NCI-H510A treated with DMSO at 0.1 percent for 48 hours (cell line): ENCODE measurements around the gene CERS6.
A peak's percentile ranks its signal among the peaks of the same experiment; 100 is the strongest.

Experiments
- DNase-seq: peaks from one replicate; lab custom pipeline; 2025; lab: John Stamatoyannopoulos, UW

The CERS6 gene

DNA sequence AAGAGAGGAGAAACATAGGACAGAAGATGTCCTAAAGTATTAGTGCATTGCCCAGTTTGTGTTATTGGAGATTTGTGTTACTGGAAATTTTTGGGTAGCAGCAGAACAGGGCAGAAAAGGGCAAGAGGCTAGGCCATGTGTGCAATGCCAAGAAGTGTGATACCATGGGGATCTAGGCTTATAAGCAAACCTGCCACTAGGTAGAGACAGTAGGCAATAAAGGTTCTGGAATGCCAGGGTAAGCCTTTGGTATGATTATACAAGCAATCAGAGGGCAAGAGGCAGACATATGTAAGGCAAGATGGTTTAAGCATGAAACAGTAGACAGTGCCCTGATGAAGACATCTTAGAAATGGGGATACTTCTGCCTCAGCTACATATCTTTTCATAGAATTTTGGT, 12.3 kb upstream of the CERS6 start:
- DNase-seq: no peak

DNA sequence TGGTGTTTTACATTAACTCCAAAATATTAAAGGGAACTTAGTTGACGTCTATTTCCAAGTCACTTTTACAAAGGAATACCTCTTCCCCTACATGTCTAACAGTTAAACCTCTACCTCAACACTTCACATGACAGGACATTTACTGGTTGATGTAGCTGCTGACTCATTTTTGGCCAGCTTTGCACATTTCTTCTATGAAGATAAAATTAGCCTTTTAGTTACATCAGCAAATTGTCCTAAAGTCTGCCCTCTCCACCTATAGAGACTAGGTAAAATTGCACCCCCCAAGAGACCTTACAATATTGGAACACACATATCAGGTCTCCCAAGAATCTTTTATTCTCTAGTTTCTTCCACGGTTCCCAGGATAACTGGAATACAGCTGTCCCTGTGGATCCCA, 10.1 kb upstream of the CERS6 start:
- DNase-seq: no peak

DNA sequence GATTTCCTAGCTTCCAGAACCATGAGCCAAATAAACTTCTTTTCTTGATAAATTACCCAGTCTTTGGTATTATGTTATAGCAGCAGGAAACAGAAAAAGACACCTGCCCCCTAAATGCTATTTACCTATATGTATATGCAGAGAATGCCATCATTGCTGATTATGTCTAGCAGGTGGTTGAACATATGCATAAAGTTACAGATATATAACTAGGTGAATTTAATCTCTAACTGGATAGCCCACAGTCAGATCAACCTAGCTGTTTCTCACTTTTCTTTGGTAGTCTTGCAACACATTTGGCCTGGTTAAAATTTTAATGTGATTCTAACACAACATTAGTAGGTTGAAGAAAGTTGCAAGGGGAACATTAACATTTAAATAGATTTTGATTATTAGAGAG, 7.1 kb upstream of the CERS6 start:
- DNase-seq: no peak

DNA sequence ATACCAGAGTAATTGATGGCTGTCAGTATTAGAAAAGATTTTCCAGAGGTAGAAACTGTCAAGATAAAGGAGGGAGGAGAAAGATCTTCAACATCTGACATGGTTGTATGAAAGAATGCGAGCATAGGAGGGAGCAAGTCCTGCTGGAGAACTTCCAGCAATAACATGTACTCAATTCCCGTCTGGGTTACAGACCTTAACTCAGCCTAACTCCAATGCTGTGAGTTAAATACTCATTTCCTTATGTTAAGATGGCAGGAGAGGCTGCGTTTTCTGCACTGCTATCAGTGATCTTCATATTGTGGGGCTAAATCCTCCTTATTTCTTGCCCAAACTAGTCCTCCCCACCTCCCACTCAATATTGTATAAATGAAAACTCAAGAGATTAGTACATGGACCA, 6.7 kb upstream of the CERS6 start:
- no peak for DNase-seq

DNA sequence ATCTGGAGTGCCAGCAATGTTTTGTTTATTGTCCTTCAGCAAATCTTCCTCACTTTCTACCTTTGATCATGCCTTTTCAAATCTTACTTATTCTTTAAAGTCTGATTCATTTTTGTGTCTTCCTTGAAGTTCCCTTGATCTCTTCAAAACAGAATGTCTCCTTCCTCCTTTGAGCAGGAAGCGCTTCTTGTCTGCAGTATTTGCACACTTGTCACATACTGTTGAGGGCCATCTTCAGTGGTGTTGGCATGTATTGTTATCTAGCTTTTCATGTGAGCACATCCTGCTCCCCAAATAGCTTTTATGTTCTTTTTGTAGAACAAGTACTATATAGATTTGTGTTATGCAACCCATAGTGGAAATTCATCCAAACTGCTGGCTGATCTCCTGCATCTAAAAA, 5.9 kb upstream of the CERS6 start:
- DNase-seq: no peak

DNA sequence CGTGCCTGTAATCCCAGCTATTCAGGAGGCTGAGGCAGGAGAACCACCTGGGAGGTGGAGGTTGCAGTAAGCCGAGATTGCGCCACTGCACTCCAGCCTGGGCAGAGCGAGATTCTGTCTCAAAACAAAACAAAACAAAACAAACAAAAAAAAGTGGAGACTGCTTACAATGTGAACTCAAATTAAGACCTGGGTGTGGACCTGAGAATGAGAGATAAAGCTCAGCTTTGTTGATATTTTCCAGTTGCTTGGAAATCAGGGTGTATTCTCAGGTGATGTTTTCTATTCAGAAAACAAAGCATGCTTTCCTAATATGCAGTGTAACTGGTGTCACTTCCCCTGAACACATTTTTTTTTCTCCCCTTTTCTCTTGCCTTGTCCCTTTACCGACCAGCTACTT, 5.3 kb upstream of the CERS6 start:
- DNase-seq: no peak

DNA sequence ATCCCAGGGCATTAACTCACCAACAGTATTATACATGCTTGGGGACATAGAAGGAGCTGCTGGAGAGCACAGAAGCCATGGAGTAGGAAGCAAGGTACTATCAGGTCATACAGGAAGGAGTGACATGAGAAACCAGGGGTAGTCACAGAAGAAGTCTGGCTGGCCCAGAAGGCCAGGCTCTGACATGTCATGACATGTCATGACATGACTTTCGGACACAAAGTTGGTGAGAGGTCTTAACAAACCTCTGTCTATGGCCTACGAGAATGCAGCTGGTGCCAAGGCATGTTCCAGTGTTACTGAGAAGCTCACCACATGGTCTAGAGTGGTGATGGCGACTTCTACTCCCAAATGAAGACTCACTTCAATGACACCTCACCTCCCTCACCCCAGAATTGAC, 3.3 kb upstream of the CERS6 start:
- DNase-seq: no peak

DNA sequence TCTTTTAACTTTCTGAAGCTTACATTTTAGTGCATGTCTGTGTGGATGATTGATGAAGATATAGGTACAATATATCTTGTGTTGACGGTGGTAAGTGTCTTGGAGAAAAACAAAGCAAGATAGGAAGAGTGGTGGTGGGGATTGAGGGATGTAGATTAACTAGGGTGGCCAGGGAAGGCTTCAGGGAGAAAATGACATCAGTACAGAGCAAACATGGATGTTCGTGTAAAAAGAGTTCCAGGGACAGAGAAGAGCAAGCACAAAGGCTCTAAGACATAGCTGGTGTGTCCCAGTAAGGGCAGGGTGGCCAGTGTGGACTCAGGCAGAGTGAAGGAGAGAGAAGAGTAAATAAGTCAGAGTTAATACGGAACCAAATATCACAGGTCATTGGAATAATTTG, 2.7 kb upstream of the CERS6 start:
- DNase-seq: no peak

DNA sequence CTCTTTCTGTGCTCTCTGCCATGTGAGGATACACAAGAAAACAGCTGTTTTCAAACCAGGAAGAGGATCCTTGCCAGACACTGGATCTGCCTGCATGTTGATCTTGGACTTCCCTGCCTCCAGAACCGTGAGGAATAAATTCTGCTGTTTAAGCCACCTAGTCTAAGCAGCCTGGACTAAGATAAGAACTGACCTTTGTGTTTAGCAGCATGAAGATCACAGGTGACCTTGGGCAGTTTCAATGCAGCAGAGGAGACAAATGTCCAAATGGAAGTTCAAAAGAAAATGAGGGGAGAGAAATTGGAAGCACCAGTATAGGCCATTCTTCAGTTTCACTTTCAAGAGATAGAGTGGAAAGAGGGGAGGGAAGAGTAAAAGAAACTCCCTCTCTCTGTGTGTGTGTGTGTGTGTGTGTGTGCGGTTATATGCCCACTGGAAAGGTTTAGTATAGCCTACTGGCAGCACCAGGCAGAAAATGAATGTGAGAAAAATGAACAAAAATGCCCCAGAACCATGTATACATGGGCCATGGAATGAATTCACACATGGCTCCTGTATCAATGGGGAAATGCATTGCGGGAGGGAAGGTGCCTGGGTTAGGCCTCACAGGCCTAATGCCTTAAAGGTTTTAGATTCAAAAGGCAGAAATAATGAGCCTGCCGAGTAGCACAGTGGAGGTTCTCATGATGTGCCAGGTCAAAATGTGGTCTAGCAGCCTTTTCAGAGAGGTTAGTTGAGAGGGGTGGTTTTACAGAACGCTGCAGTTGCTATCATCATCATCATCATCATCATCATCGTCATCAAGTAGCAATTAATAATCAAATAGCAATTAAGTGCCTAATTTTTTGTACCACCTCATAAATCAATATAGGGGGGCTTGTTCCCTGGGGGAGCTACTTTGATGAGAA, 1.1 kb upstream of the CERS6 start:
- no peak for DNase-seq

- DNase-seq: peak; percentile 7
These were observed 583 bp downstream of the CERS6 start for GRCh38 chr2:168456521-168457189.

DNA sequence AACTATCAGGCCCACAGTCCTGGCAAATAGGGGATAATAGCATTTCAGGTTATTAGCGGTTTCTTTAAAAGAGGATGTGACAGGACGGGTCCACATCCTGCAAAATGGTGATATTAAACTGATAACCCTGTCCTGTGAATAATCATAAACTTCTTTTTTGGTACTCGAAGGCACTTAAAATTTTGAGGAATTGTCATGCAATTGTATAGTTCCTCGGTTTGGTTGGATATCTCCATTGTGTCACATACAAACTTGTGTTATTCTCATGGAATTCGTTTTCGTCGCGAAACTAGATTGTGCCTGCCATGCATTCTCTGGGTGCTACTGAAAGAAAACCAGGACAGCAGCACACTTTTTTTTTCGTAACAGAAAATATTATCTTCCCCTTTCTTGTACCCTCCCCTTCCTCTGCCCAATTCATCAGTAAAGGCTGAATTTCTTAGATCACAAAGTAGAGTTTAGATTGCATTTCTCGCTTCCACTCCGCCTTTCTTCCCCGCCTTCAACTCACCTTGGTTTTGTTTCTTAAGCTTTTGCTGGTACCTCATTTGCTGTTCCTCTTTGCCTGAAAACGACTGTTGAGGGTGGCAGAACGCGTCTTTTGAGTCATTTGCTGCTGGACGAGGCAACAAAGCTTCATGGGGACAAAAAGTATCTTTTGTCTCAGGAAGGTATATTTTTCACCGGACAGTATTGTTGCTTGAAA, 1.3 kb downstream of the CERS6 start:
- DNase-seq: no peak

DNA sequence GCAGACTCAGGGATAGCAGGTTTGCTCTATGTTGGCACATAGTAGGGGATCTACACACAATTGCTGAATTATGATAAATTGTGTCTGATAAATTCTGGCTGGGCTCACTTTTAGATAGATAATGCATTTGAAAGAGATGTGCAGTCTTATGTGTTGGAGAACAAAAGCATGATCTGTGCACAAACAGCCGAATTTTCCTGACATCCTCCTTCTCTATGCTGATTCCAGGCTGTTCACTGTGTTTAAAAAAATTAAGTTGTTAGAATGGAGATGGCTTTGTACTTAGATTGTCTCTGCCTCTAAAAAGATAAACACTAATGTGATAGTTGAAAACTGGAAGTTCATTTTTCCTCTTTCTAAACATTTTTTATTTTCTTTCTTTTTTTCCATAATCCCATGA, 2.1 kb downstream of the CERS6 start:
- no peak for DNase-seq

- DNase-seq: no peak
These were observed 3.2 kb downstream of the CERS6 start for GRCh38 chr2:168459256-168459655.

- no peak for DNase-seq
These were observed 4.5 kb downstream of the CERS6 start for GRCh38 chr2:168460571-168460970.

- no peak for DNase-seq
These were observed 5.3 kb downstream of the CERS6 start for GRCh38 chr2:168461178-168461941.

DNA sequence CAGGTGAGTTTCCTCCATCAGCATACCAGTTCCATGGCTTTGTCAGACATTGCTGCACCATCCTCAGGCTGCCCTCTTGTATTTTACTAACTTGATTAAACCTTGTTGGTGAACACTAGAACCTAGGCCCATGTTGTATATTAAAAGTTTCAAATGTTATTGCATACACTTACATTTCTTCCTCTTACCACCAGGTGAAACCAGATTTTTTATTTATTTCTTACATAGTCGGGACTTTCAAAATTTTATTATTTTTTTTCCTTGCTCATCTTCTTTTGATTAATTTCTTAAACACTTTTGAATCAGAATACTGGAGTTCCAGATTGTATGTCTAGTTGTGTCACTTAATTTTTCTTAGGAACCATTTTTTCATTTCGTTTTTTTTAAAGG, 5.9 kb downstream of the CERS6 start:
- DNase-seq: no peak

DNA sequence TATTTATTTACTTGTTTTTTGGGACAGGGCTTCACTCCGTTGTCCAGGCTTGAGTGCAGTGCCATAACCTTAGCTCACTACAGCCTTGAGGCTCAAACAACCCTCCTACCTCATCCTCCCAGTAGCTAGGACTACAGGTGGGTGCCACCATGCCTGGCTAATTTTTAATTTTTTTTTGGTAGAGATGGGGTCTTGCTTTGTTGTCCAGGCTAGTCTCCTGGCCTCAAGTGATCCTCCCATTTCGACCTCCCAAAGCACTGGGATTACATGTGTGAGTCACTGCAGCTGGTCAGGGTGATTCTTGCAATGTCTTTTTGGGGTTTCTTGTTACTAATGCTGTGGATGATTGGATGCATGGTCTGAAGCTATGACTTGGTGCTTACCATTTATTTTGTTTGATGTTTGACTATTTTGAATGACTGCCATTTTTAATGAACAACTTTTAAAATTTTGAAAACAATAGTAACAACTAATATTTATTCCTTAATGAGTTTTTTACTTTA, 6.5 kb downstream of the CERS6 start:
- DNase-seq: no peak

DNA sequence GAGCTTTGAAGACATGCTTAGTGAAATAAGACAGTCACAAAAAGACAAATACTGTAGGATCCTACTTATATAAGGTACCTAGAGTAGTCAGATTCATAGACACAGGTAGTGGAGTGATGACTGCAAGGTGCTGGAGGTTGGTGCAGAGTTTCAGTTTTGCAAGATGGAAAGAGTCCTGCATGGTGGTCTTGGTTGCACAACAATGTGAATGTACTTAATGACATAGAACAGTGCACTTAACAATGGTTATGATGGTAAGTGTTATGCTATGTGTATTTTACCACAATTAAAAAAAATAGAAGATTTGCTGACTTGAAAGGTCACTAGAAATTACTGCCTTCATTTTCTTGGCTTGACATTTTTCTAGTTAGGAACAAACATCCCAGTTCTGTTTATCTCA, 9.5 kb downstream of the CERS6 start:
- no peak for DNase-seq

GRCh38 chr2:168466190-168466737, 10.2 kb downstream of the CERS6 start:
- DNase-seq: no peak

- DNase-seq: no peak
These were observed 10.9 kb downstream of the CERS6 start for GRCh38 chr2:168466834-168467565.

DNA sequence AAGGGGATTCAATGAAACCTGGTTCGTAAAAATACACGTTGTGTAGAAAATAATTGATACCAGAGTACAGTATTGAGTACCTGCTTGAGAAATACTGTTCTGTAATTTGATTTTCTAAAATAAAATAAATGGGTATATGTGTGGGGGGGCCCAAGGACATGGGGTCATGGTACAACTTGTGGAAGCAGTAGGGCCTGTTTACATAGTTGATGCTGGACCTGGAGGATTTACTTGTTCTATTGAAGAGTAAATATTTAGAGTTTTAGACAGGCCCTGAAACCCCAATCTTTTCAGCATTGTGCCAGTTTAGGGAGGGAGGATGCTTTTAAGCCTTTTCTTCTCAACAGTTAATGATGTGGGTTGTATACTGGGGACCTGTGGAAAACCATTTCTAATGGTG, 11.7 kb downstream of the CERS6 start:
- DNase-seq: no peak
